ENCODE measurements around the gene PARVB. TPM values are rescaled to one million over a fixed set of nuclear protein-coding genes. Genes with fewer than 3 reads are reported as not detected.

The PARVB gene
- total and polyA plus RNA-seq, 4 experiments from 2014 or later, result 3.4 to 17.0 (median 9.8) TPM

GRCh38 chr22:44182588-44183286, 158.6 kb downstream of the PARVB start:
- peaks cover 18 to 39% (median 27%) of the 10 kb centered on the region in 4 donors for H3K4me1 Mint-ChIP-seq
- peak; percentile 24 to 62 (median 37) for DNase-seq
- ChIA-PET POLR2A (ENCODE audit: partially characterized antibody) (interaction anchor here (0.6 to 3.1 kb wide), 7 partner anchors 10 to 1230 kb away, joined by 3 to 31 read pairs (median 7); partner anchors contain the start of gene SAMM50), CTCF (ENCODE audit: partially characterized antibody) (interaction anchor here (0.8 to 1.6 kb wide), 3 partner anchors 100 to 192 kb away, joined by 3 read pairs; no protein-coding TSS in a partner anchor)
- Histone ChIP-seq H3K4me3 (ENCODE audit: low read length in 2 of 2) (peak overlapping the region; percentile 95 to 96), H3K36me3 (ENCODE audit: insufficient read depth, low read length) (peaks cover 12% of the 10 kb centered on the region), H3K4me1 (ENCODE audit: insufficient read depth, low read length) (peaks cover 29% of the 10 kb centered on the region), H3K27me3 (ENCODE audit: insufficient read depth, low read length) (no peaks in the 10 kb centered on the region), H3K27ac (ENCODE audit: low read depth, low read length) (peak overlapping the region; percentile 81), H3K9me3 (ENCODE audit: control insufficient read depth in 1 of 2, low read length in 2 of 2) (no peaks in the 10 kb centered on the region)
- H3K27me3 Mint-ChIP-seq, result no peaks in the 10 kb centered on the region
- H3K9me3 Mint-ChIP-seq, result no peaks in the 10 kb centered on the region
- intact Hi-C loops (cut with micrococcal nuclease), result loop anchor here (5.0 kb wide), 1 partner anchor 485 kb away; no protein-coding TSS in a partner anchor
- peak overlapping the region; percentile 86 to 98 (median 95) for H3K27ac Mint-ChIP-seq
- peaks cover 12 to 35% of the 10 kb centered on the region in 2 donors for H3K36me3 Mint-ChIP-seq
- H3K4me3 Mint-ChIP-seq, result peak overlapping the region; percentile 82 to 92 (median 89)

DNA sequence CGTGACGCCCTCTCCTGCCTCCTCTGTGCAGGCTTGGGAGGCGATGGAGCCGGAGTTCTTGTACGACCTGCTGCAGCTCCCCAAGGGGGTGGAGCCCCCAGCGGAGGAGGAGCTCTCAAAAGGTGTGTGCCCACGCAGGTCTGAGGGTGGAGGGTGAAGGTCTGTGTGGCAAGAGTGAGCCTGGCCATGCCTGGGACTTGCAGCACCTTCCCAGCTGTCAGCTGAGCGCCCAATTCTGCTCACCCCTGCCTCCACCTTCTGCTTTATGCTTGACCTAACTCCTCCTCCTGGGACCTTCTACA, 159.1 kb downstream of the PARVB start:
- DNase-seq, result no peak
- intact Hi-C loops (cut with micrococcal nuclease), result loop anchor here (5.0 kb wide), 1 partner anchor 484 kb away; no protein-coding TSS in a partner anchor
- Mint-ChIP-seq H3K9me3 (no peaks in the 10 kb centered on the region), H3K36me3 (peaks cover 12 to 35% of the 10 kb centered on the region in 2 donors), H3K27ac (peak overlapping the region in 6 of 7 donors; percentile 86 to 98 (median 90)), H3K4me3 (peak overlapping the region; percentile 82 to 92 (median 88)), H3K4me1 (peaks cover 18 to 39% (median 27%) of the 10 kb centered on the region in 4 donors), H3K27me3 (no peaks in the 10 kb centered on the region)
- H3K4me3 ChIP-seq (ENCODE audit: low read length in 2 of 2), result peak overlapping the region in 1 of 2 donors; percentile 95
- H3K4me1 ChIP-seq (ENCODE audit: insufficient read depth, low read length), result peaks cover 29% of the 10 kb centered on the region
- peak overlapping the region; percentile 81 for H3K27ac ChIP-seq (ENCODE audit: low read depth, low read length)
- CTCF ChIA-PET (ENCODE audit: partially characterized antibody), result interaction anchor here (0.8 to 1.6 kb wide), 3 partner anchors 12 to 193 kb away, joined by 3 read pairs; no protein-coding TSS in a partner anchor
- no peaks in the 10 kb centered on the region for H3K27me3 ChIP-seq (ENCODE audit: insufficient read depth, low read length)
- H3K9me3 ChIP-seq (ENCODE audit: control insufficient read depth in 1 of 2, low read length in 2 of 2), result no peaks in the 10 kb centered on the region
- H3K36me3 ChIP-seq (ENCODE audit: insufficient read depth, low read length), result peaks cover 12% of the 10 kb centered on the region
- POLR2A ChIA-PET (ENCODE audit: partially characterized antibody), result interaction anchor here (0.8 to 3.1 kb wide), 3 partner anchors 9 to 228 kb away, joined by 3 to 31 read pairs (median 9); partner anchors contain the start of gene SAMM50

GRCh38 chr22:44184006-44184405, 159.9 kb downstream of the PARVB start:
- H3K9me3 ChIP-seq (ENCODE audit: control insufficient read depth in 1 of 2, low read length in 2 of 2), result no peaks in the 10 kb centered on the region
- H3K27ac ChIP-seq (ENCODE audit: low read depth, low read length), result no peak overlapping the region
- no peaks in the 10 kb centered on the region for H3K27me3 ChIP-seq (ENCODE audit: insufficient read depth, low read length)
- H3K4me1 ChIP-seq (ENCODE audit: insufficient read depth, low read length), result peaks cover 29% of the 10 kb centered on the region
- no peaks in the 10 kb centered on the region for H3K27me3 Mint-ChIP-seq
- peaks cover 12 to 35% of the 10 kb centered on the region in 2 donors for H3K36me3 Mint-ChIP-seq
- H3K4me3 Mint-ChIP-seq, result peak overlapping the region in 1 of 8 donors; percentile 59
- ChIA-PET CTCF (ENCODE audit: partially characterized antibody) (interaction anchor here (1.5 kb wide), 1 partner anchor 11 kb away, joined by 3 read pairs; no protein-coding TSS in a partner anchor), POLR2A (ENCODE audit: partially characterized antibody) (no interaction called here)
- peaks cover 18 to 39% (median 27%) of the 10 kb centered on the region in 4 donors for H3K4me1 Mint-ChIP-seq
- peak overlapping the region in 4 of 7 donors; percentile 53 to 98 (median 62) for H3K27ac Mint-ChIP-seq
- H3K4me3 ChIP-seq (ENCODE audit: low read length in 2 of 2), result no peak overlapping the region
- H3K36me3 ChIP-seq (ENCODE audit: insufficient read depth, low read length), result peaks cover 12% of the 10 kb centered on the region
- H3K9me3 Mint-ChIP-seq, result no peaks in the 10 kb centered on the region
- DNase-seq, result no peak
- intact Hi-C loops (cut with micrococcal nuclease), result loop anchor here (5.0 kb wide), 1 partner anchor 483 kb away; no protein-coding TSS in a partner anchor

GRCh38 chr22:44185237-44186120, 161.4 kb downstream of the PARVB start:
- ChIA-PET CTCF (ENCODE audit: partially characterized antibody) (interaction anchor here (1.2 kb wide), 1 partner anchor 192 kb away, joined by 3 read pairs; no protein-coding TSS in a partner anchor), POLR2A (ENCODE audit: partially characterized antibody) (no interaction called here)
- intact Hi-C loops (cut with micrococcal nuclease), result no loop called here
- peaks cover 23% of the 10 kb centered on the region for H3K4me1 ChIP-seq (ENCODE audit: insufficient read depth, low read length)
- DNase-seq, result no peak
- H3K4me3 ChIP-seq (ENCODE audit: low read length in 2 of 2), result no peak overlapping the region
- H3K27ac ChIP-seq (ENCODE audit: low read depth, low read length), result no peak overlapping the region
- Mint-ChIP-seq H3K4me1 (peaks cover 18 to 35% (median 26%) of the 10 kb centered on the region in 4 donors), H3K36me3 (peaks cover 12 to 35% of the 10 kb centered on the region in 2 donors), H3K9me3 (no peaks in the 10 kb centered on the region), H3K27ac (peak overlapping the region in 5 of 7 donors; percentile 7 to 81 (median 30)), H3K4me3 (peak overlapping the region in 1 of 8 donors; percentile 66), H3K27me3 (no peaks in the 10 kb centered on the region)
- no peaks in the 10 kb centered on the region for H3K9me3 ChIP-seq (ENCODE audit: control insufficient read depth in 1 of 2, low read length in 2 of 2)
- H3K36me3 ChIP-seq (ENCODE audit: insufficient read depth, low read length), result peaks cover 12% of the 10 kb centered on the region
- no peaks in the 10 kb centered on the region for H3K27me3 ChIP-seq (ENCODE audit: insufficient read depth, low read length)

GRCh38 chr22:44186121-44186510, 162.0 kb downstream of the PARVB start:
- ChIA-PET CTCF (ENCODE audit: partially characterized antibody) (interaction anchor here (1.2 kb wide), 1 partner anchor 193 kb away, joined by 3 read pairs; no protein-coding TSS in a partner anchor), POLR2A (ENCODE audit: partially characterized antibody) (no interaction called here)
- no peak overlapping the region for H3K4me3 ChIP-seq (ENCODE audit: low read length in 2 of 2)
- H3K36me3 ChIP-seq (ENCODE audit: insufficient read depth, low read length), result peaks cover 12% of the 10 kb centered on the region
- H3K36me3 Mint-ChIP-seq, result peaks cover 12 to 31% of the 10 kb centered on the region in 2 donors
- no peak for DNase-seq
- peaks cover 12 to 29% (median 21%) of the 10 kb centered on the region in 4 donors for H3K4me1 Mint-ChIP-seq
- no peaks in the 10 kb centered on the region for H3K27me3 ChIP-seq (ENCODE audit: insufficient read depth, low read length)
- H3K27ac ChIP-seq (ENCODE audit: low read depth, low read length), result no peak overlapping the region
- intact Hi-C loops (cut with micrococcal nuclease), result no loop called here
- no peak overlapping the region for H3K4me3 Mint-ChIP-seq
- no peaks in the 10 kb centered on the region for H3K9me3 ChIP-seq (ENCODE audit: control insufficient read depth in 1 of 2, low read length in 2 of 2)
- peaks cover 23% of the 10 kb centered on the region for H3K4me1 ChIP-seq (ENCODE audit: insufficient read depth, low read length)
- no peaks in the 10 kb centered on the region for H3K27me3 Mint-ChIP-seq
- H3K9me3 Mint-ChIP-seq, result no peaks in the 10 kb centered on the region
- peak overlapping the region in 1 of 7 donors; percentile 77 for H3K27ac Mint-ChIP-seq

GRCh38 chr22:44186737-44187136, 162.6 kb downstream of the PARVB start:
- Histone ChIP-seq H3K9me3 (ENCODE audit: control insufficient read depth in 1 of 2, low read length in 2 of 2) (no peaks in the 10 kb centered on the region), H3K36me3 (ENCODE audit: insufficient read depth, low read length) (peaks cover 12% of the 10 kb centered on the region), H3K4me1 (ENCODE audit: insufficient read depth, low read length) (peaks cover 28% of the 10 kb centered on the region), H3K27ac (ENCODE audit: low read depth, low read length) (no peak overlapping the region), H3K4me3 (ENCODE audit: low read length in 2 of 2) (no peak overlapping the region), H3K27me3 (ENCODE audit: insufficient read depth, low read length) (no peaks in the 10 kb centered on the region)
- Mint-ChIP-seq H3K4me1 (peaks cover 14 to 33% (median 23%) of the 10 kb centered on the region in 4 donors), H3K27ac (peak overlapping the region in 1 of 7 donors; percentile 63), H3K4me3 (no peak overlapping the region), H3K9me3 (no peaks in the 10 kb centered on the region), H3K36me3 (peaks cover 12 to 30% of the 10 kb centered on the region in 2 donors), H3K27me3 (no peaks in the 10 kb centered on the region)
- intact Hi-C loops (cut with micrococcal nuclease), result no loop called here
- DNase-seq, result no peak
- POLR2A ChIA-PET (ENCODE audit: partially characterized antibody), result no interaction called here
- CTCF ChIA-PET (ENCODE audit: partially characterized antibody), result interaction anchor here (1.2 kb wide), 1 partner anchor 193 kb away, joined by 3 read pairs; no protein-coding TSS in a partner anchor

All from CD4-positive, alpha-beta memory T cell (primary cell).